GM19193 (cell line): ENCODE results near the gene BCR.

Experiments used
- POLR2A ChIP-seq: IDR thresholded peaks from 4 replicates; pipeline ENCODE4 v1.6.1; 2011; ENCODE audit not compliant: insufficient read depth, insufficient read length; ENCODE audit errors: extremely low read depth

BCR gene

DNA sequence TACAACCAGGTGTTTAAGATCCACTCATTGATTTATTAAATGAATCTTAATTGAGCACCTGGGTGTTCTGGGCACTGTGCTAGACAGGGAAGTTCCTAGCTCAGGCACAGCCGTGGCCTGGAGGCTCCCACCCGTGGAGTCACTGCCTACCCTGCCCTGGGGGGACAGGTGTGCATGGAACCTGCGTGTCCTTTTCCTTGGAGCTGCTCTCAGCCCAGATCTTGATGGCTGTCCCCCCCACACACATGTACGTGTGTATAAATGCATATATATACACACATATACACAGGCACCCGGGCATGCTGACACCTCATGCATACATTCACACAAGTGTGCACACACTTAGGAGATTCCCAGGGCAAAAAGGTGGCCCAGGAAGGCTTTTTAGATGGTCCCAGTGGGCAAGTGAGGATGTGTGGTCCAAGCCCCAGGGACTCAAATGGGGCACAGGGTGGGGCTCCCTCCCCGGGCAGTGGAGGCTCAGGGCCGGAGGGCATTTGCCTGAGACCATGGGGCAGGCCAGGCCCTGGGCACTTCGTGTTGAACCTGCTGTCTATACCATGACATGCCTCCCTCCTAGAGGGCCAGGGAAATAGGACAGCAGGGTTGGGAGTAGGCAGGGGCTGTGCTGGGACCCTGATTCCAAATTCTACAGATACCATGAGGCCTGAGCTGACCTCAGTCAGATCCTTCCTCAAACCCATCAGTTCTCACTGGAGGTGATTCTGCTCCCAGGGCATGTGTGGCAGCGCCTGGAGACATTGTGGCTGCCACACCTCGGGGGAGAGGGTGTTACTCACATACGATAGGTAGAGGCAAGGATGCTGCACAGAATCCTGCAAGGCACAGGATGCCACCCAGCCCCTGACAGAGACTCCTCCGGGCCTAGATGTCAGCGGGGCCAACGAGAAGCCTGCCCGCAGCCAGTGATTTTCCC, 77.8 kb downstream of the BCR start:
- TF ChIP-seq POLR2A: no peak

DNA sequence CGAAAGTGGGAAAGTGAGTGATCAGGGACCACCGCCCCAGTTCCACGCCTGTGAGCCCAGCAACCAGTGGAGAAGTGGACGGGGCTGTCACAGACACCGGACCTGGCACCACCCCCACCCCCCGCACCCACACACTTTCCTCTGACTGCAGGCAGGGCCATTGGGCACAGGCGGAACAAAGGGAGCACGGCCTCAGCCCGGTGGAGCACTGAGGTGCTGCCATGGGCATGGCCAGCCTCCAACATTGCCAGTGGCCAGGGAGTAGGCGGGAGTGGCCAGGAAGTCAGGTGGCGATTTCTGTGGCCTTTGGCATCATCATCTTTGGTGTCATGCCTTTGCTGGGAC, 78.5 kb downstream of the BCR start:
- TF ChIP-seq POLR2A: no peak

DNA sequence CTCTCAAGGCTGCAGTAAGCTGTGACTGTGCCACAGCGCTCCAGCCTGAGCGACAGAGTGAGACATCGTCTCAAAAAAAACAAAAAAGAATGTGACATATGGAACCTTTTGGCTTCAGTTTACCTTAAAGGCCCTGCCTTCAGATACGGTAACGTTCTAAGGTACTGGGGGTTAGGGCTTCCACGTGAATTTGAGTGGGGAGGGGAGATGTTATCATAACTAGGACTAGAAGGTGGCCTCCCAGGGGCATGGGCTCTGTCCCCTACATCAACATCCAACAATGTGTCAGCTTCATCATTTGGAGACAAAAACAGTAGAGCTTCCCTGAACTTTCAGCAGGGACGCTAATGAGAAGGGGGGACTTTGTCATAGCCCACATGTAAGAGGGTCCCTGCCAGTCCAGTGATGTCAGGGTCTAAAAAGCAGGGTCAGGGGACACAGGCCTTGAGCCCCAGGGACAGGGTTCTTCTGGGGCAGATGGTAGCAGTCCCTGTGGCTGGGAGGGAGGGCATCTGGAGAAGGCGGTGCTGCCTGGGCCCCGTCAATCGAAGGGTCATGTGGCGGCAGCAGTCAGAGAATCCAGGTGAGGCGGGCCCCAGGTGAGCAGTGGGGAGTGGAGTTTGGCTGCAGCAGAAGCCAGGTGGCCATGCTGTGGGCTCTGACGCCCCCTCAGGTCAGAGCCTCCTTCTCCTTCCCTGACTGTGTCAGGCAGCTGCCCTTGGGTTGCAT, 79.8 kb downstream of the BCR start:
- no peak for TF ChIP-seq POLR2A

DNA sequence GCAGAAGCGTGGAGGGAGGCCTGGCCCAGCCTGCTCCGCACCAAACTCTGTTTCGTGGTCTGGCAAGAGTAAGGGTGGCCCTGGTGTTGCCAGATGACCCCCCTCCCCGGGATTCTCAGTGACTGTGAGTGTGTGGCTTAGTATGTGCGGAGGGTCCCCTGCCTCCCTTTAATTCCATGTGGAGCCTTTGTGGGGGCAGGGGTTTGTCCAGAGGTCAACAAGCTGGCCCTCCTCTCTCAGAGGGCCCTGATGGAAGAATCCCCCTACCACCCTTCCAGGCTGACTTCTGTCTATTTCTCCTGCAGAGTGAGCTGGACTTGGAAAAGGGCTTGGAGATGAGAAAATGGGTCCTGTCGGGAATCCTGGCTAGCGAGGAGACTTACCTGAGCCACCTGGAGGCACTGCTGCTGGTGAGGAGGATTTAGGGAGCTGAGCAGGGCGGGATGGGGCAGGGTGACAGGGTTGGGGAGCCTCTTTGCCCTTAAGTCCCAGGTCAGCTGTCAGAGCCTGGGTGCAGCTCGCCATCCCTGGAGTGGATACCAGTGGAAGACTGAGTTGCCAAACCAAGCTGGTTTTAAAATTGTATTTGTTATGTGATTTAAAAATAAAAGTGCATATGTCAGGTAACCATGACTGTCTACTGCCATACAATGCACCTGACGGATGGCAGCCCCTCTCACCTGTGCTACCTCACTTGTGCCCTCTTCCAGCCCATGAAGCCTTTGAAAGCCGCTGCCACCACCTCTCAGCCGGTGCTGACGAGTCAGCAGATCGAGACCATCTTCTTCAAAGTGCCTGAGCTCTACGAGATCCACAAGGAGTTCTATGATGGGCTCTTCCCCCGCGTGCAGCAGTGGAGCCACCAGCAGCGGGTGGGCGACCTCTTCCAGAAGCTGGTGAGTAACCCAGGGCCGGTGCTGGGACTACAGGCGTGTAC, 80.6 kb downstream of the BCR start:
- no peak for TF ChIP-seq POLR2A

DNA sequence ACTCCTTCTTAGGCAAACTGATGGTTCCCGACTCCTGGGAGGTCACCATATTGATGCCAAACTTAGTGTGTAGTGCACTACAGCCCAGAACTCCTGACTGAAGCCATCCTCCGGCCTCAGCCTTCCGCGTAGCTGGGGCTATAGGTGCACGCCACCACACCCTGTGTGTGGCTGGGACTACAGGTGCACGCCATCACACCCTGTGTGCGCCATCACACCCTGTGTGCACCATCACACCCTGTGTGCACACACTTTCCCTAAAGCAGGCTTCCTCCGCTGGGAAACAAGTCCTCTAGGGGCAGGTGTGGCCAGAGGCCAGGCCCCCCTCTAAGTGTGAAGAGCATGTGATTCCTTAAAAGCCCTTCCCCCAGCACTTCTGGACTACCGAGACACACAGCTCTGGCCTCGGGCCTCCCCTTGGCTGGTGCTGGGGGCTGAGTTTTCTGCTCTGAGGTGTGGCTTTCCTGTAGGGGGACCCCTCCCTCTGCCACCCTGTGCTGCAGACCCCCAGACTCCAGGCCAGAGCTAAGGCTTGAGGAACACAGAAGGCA, 81.7 kb downstream of the BCR start:
- no peak for TF ChIP-seq POLR2A

DNA sequence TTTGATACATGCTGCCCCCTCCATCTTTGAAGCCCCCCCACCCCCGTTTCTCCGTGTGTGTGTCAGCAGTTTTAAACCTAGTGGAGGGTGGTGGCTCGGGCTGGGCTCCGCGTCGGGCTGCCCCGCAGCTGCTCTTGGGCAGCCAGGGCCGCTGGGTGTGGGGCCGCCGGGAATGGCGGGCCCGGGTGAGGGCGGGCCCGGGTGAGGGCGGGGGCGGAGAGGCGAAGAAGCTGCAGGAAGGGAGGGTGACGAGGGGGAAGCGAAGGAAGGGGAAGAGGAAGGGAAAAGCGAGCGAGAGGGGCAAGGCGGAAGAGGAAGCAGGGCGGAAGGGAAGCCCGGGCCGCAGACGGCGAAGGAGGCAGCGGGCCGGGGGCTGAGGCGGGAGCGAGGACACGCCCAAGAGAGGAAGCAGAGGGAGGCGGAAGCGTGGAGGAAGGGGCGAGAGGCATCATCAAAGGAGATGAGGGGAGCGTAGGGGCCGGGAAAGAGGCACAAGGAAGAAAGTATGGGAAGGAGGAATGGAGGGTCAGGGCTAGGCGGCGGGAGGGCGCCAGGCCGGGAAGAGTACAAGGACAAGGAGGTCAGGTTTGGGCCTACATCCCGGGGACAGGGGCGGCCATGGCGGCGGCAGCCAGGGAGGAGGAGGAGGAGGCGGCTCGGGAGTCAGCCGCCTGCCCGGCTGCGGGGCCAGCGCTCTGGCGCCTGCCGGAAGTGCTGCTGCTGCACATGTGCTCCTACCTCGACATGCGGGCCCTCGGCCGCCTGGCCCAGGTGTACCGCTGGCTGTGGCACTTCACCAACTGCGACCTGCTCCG, 82.4 kb downstream of the BCR start:
- no peak for TF ChIP-seq POLR2A

DNA sequence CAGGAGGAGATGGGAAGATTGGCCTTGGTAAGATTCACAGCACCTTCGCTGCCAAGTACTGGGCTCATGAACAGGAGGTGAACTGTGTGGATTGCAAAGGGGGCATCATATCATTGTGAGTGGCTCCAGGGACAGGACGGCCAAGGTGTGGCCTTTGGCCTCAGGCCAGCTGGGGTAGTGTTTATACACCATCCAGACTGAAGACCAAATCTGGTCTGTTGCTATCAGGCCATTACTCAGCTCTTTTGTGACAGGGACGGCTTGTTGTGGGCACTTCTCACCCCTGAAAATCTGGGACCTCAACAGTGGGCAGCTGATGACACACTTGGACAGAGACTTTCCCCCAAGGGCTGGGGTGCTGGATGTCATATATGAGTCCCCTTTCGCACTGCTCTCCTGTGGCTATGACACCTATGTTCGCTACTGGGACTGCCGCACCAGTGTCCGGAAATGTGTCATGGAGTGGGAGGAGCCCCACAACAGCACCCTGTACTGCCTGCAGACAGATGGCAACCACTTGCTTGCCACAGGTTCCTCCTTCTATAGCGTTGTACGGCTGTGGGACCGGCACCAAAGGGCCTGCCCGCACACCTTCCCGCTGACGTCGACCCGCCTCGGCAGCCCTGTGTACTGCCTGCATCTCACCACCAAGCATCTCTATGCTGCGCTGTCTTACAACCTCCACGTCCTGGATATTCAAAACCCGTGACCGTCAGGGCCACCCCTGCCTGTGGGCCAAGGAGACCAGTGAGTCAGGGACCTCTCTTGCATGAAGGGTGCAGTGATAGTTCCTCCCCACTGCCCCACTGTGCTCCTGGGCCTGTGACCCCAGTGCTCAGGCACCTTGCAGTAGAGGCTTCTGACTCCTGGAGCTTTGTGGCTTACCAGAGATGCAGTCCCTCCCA, 83.6 kb downstream of the BCR start:
- no peak for TF ChIP-seq POLR2A

DNA sequence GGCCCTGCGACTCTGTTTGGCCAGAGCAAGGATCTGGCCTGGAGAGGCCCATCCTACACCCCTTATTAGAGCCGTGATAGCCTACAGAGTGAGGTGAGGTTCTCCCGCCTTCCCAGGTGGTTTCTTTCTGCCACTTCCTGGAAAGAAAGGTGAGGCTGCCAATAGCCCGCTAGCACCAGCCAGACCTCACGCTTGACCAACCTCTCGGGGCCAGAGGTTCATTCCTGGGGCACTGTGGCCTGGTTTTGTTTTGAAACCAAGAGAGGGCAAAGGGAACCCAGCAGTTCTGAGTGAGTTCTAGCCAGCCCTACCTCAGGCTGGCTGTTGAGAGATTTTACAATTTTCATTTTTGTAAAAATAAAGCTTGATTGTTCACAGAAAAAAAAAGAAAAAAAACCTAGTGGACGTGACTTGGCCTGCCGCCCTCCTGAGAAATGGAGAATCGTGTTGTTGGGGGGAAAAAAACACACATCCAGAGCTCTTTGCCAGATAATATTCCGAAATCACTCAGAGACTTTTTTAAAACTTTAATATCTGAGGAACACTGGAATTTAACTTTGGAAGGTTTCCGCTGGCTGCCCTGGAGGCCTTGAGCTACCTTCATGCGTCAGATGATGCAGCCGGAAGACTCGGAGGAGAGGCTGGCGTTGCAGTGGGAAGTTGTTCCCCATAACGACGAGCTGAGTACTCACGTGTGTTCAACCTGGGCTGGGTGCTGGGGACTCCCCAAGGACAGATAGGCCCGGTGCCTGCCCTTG, 84.5 kb downstream of the BCR start:
- TF ChIP-seq POLR2A: no peak

DNA sequence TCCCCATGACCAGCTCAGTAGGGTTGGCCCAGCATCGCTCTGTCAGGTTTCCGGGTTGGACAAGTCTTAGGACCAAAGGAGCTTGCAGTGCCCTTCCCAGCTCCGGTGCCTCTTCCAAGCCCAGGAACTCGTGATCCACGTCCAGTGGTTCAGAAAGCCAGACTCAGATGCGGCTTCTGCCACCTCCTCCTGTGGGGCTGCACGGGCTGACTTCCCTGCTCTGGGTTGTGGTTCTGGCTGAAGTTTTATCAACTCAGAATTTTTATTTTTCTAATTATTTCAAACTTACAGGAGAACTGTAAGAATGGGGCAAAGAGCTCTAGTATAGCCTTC, 85.0 kb downstream of the BCR start:
- TF ChIP-seq POLR2A: no peak

DNA sequence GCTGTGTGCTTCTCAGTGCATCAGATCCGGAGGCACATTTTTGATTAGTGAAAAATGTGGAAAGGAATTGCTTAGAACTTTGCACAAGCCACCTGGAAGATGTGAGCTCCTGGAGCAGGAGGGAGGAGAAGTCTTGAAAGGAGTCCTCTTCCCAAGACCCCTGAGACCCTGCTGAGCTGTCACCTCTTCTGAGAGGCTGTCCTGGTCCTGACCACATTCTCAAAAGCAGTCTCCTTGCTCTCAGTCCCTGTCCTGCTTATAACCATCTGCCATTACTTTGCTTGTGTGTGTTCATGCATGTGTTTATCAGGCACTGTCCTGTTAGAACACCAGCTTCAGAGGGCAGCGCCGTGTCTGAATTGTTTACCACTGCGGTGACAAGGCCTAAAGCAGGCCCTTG, 86.5 kb downstream of the BCR start:
- no peak for TF ChIP-seq POLR2A

DNA sequence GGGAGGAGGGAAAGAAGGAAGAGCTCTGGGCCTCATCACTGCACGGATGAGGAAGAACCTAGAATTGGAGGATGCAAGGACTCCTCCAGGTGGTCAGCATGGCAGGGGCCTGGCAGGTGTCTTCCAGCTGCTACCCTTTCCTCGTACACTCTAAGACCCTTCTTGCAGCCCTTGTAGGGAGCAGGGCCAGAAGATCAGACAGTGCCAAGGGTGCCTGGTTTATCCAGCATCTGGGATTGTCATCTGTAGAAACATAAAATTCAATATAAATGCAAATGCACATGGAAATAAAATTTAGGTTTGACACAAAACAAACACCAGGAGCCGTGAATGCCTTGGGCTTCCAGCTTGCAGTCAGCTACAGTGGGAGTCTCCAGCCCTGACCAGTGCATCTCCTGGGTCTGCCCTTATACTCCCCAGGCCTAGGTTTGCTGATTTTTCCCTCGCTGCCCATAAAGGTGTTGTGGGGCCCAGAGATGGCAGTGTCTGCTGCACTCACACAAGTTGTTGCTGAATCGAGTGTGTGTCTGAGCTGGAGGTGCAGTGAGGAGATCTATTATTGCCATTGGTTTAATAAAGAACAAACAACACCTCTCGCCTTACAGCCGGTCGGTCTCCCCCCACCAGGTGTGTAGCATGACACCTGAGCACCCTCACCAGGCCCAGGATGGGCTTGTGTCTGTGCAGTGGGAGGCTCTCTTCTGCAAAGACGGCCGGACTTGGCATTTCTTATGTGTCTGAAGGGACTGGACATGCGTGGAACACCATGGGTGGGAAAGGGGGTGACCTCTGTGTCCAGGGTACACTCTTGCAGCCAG, 87.1 kb downstream of the BCR start:
- no peak for TF ChIP-seq POLR2A
